HG02678 (cell line): ENCODE data around the gene TTLL13.

Experiments
- ATAC-seq: cut with Tn5 transposase; IDR thresholded peaks from one replicate; pipeline ENCODE4 v1.9.1; 2021; ENCODE audit warnings: mild to moderate bottlenecking, moderate library complexity; ENCODE audit not compliant: unreplicated experiment

The TTLL13 gene

GRCh38 chr15:90249203-90249863, at the start of gene TTLL13:
Gene TTLL13, plus strand, starts transcription at chr15:90249556. Its CDS starts 1,075 bp downstream, at chr15:90250631.
- ATAC-seq: peak; percentile 74

- peak; percentile 9 for ATAC-seq
Measured at GRCh38 chr15:90200534-90201129, 48.7 kb upstream of the TTLL13 start.

GRCh38 chr15:90201130-90201943, 48.0 kb upstream of the TTLL13 start, which contains the start of gene SEMA4B:
Gene SEMA4B, plus strand, starts transcription at chr15:90201330. Its CDS starts 249 bp downstream, at chr15:90201579.
- ATAC-seq: peak; percentile 85

GRCh38 chr15:90201944-90202375, 47.4 kb upstream of the TTLL13 start:
- no peak for ATAC-seq

- ATAC-seq: no peak
Measured at GRCh38 chr15:90202929-90203328, 46.4 kb upstream of the TTLL13 start.

GRCh38 chr15:90203473-90203872, 45.9 kb upstream of the TTLL13 start:
- ATAC-seq: no peak

GRCh38 chr15:90203922-90204321, 45.4 kb upstream of the TTLL13 start:
- no peak for ATAC-seq

- no peak for ATAC-seq
Measured at GRCh38 chr15:90205050-90205848, 44.1 kb upstream of the TTLL13 start.

- ATAC-seq: no peak
Measured at GRCh38 chr15:90205886-90206285, 43.5 kb upstream of the TTLL13 start.

- no peak for ATAC-seq
Measured at GRCh38 chr15:90207252-90207651, 42.1 kb upstream of the TTLL13 start.

- ATAC-seq: no peak
Measured at GRCh38 chr15:90208356-90208755, 41.0 kb upstream of the TTLL13 start.

- peak; percentile 69 for ATAC-seq
Measured at GRCh38 chr15:90209591-90209990, 39.8 kb upstream of the TTLL13 start.

- ATAC-seq: no peak
Measured at GRCh38 chr15:90210593-90210992, 38.8 kb upstream of the TTLL13 start.

GRCh38 chr15:90211009-90211408, 38.3 kb upstream of the TTLL13 start:
- ATAC-seq: no peak

- ATAC-seq: no peak
Measured at GRCh38 chr15:90211440-90212143, 37.8 kb upstream of the TTLL13 start.

- no peak for ATAC-seq
Measured at GRCh38 chr15:90212221-90213098, 36.9 kb upstream of the TTLL13 start.

GRCh38 chr15:90213122-90213817, 36.1 kb upstream of the TTLL13 start:
- ATAC-seq: no peak

GRCh38 chr15:90213818-90214204, 35.5 kb upstream of the TTLL13 start:
- no peak for ATAC-seq
